Left renal cortex interstitium (tissue), 4 donors: Measurements from ENCODE around the gene MNS1. TPM values are rescaled to one million over a fixed set of nuclear protein-coding genes. Genes with fewer than 3 reads are reported as not detected.
"Not testable (repeated sequence)": the region's sequence is repeated elsewhere in the genome, so short reads cannot be mapped to it uniquely, and the experiment has no call there.

ENCODE experiments used
- DNase-seq, 4 donors: peaks; one replicate each; pipeline ENCODE4 v3.0.0-alpha.2; 2013; ENCODE audit warnings: low read depth in 4 of 4, low spot score in 2 of 4, missing footprints in 1 of 4
- polyA plus RNA-seq, 4 donors: library from polyadenylated mRNA; unstranded; fragments of 120-200 nt; gene quantifications; one replicate each; pipeline ENCODE4 v1.2.1, GENCODE V29; 2013; ENCODE audit not compliant: insufficient read length in 4 of 4

The MNS1 gene
- polyA plus RNA-seq, 4 donors, result 27.1 to 35.3 (median 27.6) TPM

- no peak for DNase-seq
Observed at GRCh38 chr15:56456229-56456628, 8.7 kb downstream of the MNS1 start.

GRCh38 chr15:56454836-56455235 is 10.1 kb downstream of the MNS1 start:
- DNase-seq, result no peak

GRCh38 chr15:56445746-56446145 is 19.2 kb downstream of the MNS1 start:
- DNase-seq, result no peak

GRCh38 chr15:56442354-56442753 is 22.6 kb downstream of the MNS1 start:
- no peak for DNase-seq

GRCh38 chr15:56440214-56440770 is 24.6 kb downstream of the MNS1 start:
- no peak for DNase-seq

- DNase-seq, result no peak
Observed at GRCh38 chr15:56432304-56432703, 32.6 kb downstream of the MNS1 start.

- DNase-seq, result peak in 1 of 4 donors; percentile 6
Observed at GRCh38 chr15:56428821-56429458, 36.0 kb downstream of the MNS1 start.

- no peak for DNase-seq
Observed at GRCh38 chr15:56425976-56426375, 39.0 kb downstream of the MNS1 start.

GRCh38 chr15:56425276-56425675 is 39.7 kb downstream of the MNS1 start:
- DNase-seq, result no peak

- DNase-seq, result not testable (repeated sequence)
Observed at GRCh38 chr15:56413114-56413733, 51.7 kb downstream of the MNS1 start.

- DNase-seq, result no peak
Observed at GRCh38 chr15:56411122-56411749, 53.7 kb downstream of the MNS1 start.

- DNase-seq, result peak in 1 of 4 donors; percentile 6
Observed at GRCh38 chr15:56410721-56411120, 54.2 kb downstream of the MNS1 start.

- DNase-seq, result not testable (repeated sequence)
Observed at GRCh38 chr15:56399209-56399608, 65.7 kb downstream of the MNS1 start.

- not testable (repeated sequence) for DNase-seq
Observed at GRCh38 chr15:56397325-56397724, 67.6 kb downstream of the MNS1 start.

GRCh38 chr15:56394909-56395308 is 70.0 kb downstream of the MNS1 start:
- no peak for DNase-seq

GRCh38 chr15:56393277-56393676 is 71.7 kb downstream of the MNS1 start:
- DNase-seq, result no peak

GRCh38 chr15:56390739-56391267 is 74.1 kb downstream of the MNS1 start:
- no peak for DNase-seq

GRCh38 chr15:56385908-56386307 is 79.0 kb downstream of the MNS1 start:
- no peak for DNase-seq

- DNase-seq, result no peak
Observed at GRCh38 chr15:56383010-56383409, 81.9 kb downstream of the MNS1 start.
